ENCODE measurements around the gene CCL1. TPM values are rescaled to one million over a fixed set of nuclear protein-coding genes. Genes with fewer than 3 reads are reported as not detected.
A peak's percentile ranks its signal among the peaks of the same experiment; 100 is the strongest.

Gene CCL1
- total RNA-seq, 1 donor = not detected

DNA sequence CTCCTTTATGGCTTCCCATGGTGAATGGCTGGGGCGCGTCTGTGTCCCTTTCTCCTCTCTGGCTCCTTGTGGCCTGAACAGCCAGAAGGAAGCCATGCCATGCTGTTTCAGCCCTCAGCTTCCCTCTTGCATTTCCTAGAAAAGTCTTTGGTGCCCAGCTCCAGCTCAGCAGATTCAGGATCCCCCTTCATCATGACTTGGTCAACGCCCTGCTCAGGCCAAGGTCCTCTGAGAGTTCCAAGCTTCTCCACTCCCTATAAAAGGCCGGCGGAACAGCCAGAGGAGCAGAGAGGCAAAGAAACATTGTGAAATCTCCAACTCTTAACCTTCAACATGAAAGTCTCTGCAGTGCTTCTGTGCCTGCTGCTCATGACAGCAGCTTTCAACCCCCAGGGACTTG lies 6.8 kb downstream of the CCL1 start, which contains the start of gene CCL13:
TSS of gene CCL13 (plus strand) at position 287 of the 400 bp plus-strand sequence. CDS start at position 334, 47 bp downstream.
- no peak within 1 kb of the TSS for H3K4me3 ChIP-seq (ENCODE audit: low read depth, low read length)
- TF ChIP-seq, protein P1, sequence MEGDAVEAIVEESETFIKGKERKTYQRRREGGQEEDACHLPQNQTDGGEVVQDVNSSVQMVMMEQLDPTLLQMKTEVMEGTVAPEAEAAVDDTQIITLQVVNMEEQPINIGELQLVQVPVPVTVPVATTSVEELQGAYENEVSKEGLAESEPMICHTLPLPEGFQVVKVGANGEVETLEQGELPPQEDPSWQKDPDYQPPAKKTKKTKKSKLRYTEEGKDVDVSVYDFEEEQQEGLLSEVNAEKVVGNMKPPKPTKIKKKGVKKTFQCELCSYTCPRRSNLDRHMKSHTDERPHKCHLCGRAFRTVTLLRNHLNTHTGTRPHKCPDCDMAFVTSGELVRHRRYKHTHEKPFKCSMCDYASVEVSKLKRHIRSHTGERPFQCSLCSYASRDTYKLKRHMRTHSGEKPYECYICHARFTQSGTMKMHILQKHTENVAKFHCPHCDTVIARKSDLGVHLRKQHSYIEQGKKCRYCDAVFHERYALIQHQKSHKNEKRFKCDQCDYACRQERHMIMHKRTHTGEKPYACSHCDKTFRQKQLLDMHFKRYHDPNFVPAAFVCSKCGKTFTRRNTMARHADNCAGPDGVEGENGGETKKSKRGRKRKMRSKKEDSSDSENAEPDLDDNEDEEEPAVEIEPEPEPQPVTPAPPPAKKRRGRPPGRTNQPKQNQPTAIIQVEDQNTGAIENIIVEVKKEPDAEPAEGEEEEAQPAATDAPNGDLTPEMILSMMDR (IDR thresholded peaks at IDR 0.05; ENCODE audit: insufficient read depth, low read length) = no peak
- DNase-seq (ENCODE audit: low read depth) = no peak

DNA sequence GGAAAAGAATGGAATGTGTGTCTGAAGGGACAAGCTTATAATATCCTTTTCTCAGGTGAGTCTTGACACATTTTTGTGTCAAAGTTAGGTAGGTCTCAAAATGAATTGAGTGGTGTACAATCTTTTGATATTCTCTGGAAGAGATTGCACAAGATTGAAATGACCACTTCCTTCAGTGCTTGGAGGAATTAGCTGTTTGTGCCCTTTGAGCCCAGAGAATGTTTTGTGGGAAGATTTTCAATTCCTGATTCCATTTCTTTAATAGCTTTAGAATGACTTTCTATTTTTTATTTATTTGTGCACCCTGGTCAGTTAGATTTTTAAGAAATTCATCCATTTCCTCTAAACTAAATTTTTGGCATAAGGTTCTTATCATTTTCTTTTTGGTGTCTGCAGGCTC lies 8.4 kb downstream of the CCL1 start:
- peak; percentile 16 for DNase-seq (ENCODE audit: low read depth)
- H3K4me3 ChIP-seq (ENCODE audit: low read depth, low read length) = no peak overlapping the region
- TF ChIP-seq, protein P1 (IDR thresholded peaks at IDR 0.05; ENCODE audit: insufficient read depth, low read length) = no peak

DNA sequence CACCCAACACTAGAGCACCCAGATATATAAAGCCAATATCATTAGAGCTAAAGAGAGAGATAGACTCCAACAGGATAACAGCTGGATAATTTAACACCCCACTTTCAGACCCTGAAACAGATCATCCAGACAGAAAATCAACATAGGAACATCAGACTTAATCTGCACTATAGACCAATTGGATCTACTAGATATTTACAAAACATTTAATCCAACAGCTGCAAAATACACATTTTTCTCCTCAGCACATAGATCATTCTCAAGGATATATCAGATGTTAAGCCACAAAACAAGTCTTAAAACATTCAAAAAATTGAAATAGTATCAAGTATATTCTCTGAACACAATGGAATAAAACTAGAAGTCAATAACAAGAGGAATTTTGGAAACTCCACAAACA lies 10.8 kb downstream of the CCL1 start:
- no peak overlapping the region for H3K4me3 ChIP-seq (ENCODE audit: low read depth, low read length)
- no peak for DNase-seq (ENCODE audit: low read depth)
- TF ChIP-seq, protein P1 (IDR thresholded peaks at IDR 0.05; ENCODE audit: insufficient read depth, low read length) = no peak

DNA sequence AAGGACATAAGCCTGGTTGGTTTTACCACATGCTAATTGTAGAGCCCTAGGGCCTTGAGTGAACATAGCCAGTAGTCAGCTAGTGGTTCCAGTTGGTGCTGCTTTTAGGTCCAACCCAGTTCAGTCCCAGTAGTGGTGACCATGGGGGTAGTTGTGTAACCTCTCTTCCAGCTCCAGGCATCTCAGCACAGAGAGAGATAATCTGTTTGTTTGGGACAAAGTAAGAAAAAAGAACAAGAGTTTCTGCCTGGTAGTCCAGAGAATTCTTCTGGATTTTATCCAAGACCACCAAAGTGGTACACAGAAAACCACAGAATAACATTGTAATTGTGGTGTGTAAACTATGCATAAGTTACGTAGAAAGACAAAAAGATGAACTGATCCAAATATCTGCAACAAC lies 11.9 kb downstream of the CCL1 start:
- no peak overlapping the region for H3K4me3 ChIP-seq (ENCODE audit: low read depth, low read length)
- no peak for DNase-seq (ENCODE audit: low read depth)
- TF ChIP-seq, protein P1 (IDR thresholded peaks at IDR 0.05; ENCODE audit: insufficient read depth, low read length) = no peak

DNA sequence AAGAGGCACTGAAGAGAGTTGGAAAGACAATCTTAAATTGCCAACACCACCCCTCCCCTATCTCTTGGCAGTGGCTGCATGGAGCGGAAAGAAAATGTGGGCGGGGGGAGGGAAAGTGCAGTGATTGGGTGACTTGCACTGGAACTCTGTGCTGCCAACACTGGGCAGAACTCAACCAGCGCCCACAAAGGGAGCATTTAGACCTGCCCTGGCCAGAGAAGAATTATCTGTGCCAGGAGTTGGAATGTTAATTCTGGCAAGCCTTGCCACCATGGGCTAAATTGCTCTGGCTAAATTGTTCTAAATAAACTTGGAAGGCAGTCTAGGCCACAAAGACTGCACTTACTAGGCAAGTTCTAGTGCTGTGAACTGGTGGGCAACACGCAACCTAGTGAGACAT lies 13.3 kb downstream of the CCL1 start:
- no peak for DNase-seq (ENCODE audit: low read depth)
- TF ChIP-seq, protein P1 (IDR thresholded peaks at IDR 0.05; ENCODE audit: insufficient read depth, low read length) = no peak
- H3K4me3 ChIP-seq (ENCODE audit: low read depth, low read length) = no peak overlapping the region

DNA sequence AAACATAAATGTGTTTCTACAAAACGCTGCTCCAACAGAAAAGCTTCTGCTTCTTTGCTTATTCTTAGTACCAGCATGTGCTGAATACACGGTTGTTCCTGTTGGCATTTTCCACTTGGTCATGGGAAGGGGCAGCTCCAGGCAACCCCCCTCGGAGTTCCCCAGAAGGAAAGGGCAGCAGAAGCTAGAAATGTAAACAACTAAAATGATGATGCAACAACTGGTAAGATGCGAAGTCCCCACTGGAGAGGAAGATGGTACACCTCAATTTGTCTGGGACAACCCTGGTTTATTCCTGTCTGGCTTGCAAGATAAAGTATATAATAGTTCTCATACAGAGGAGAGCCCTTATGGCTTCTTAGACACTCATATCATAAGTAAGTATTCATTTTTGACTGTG lies 16.0 kb downstream of the CCL1 start:
- DNase-seq (ENCODE audit: low read depth) = no peak
- TF ChIP-seq, protein P1 (IDR thresholded peaks at IDR 0.05; ENCODE audit: insufficient read depth, low read length) = no peak

DNA sequence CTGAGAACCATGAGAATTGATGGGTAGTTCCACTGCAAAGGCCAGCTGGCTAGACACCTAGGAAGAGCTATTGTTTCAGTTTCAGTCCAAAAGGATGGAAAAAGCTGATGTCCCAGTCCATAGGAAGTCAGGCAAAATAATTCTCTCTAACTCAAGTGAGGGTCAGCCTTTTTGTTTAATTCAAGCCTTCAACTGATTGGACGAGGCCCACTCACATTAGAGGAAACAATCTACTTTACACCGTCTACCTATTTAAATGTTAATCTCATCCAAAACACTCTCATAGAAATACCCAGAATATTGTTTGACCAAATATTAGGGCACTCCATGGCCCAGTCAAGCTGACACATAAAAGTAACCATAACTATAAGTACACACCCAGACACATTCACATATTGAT lies 21.1 kb downstream of the CCL1 start:
- H3K4me3 ChIP-seq (ENCODE audit: low read depth, low read length) = no peak overlapping the region
- DNase-seq (ENCODE audit: low read depth) = no peak
- TF ChIP-seq, protein P1 (IDR thresholded peaks at IDR 0.05; ENCODE audit: insufficient read depth, low read length) = no peak

More for the DNA sequence above, 16.0 kb downstream of the CCL1 start:
- H3K4me3 ChIP-seq (ENCODE audit: low read depth, low read length) = no peak overlapping the region
